OCI-LY7 (cell line): Measurements from ENCODE around the gene ACADSB. TPM values are rescaled to one million over a fixed set of nuclear protein-coding genes. Genes with fewer than 3 reads are reported as not detected.

Experiments used
- BruUV-seq: library from RNA; stranded (reverse); fragments of 400-500 nt; replicated peaks from 2 replicates; lab custom pipeline; 2021; lab: Mats Ljungman, UMichigan
- CTCF ChIA-PET: fragments of 300-600 bp; sonication (Branson Sonifier 250); formaldehyde crosslinking; loops from one replicate; lab custom pipeline; 2022; ENCODE audit warnings: antibody characterized with exemption; ENCODE audit not compliant: unreplicated experiment; lab: Charles Lee
- POLR2A ChIA-PET: fragments of 300-600 bp; sonication (Branson Sonifier 250); formaldehyde crosslinking; loops from one replicate; lab custom pipeline; 2022; ENCODE audit warnings: antibody characterized with exemption; lab: Charles Lee
- DNase-seq: peaks from one replicate; pipeline ENCODE4 v3.0.0-alpha.2; 2015; ENCODE audit warnings: low spot score
- H2AFZ ChIP-seq: fragments of 200-600 bp; sonication (generic), shearing (Covaris generic); 2 replicates; pipeline ENCODE4 v1.6.1; 2014; ENCODE audit warnings: mild to moderate bottlenecking, antibody characterized with exemption, low read length, moderate library complexity
- H3K27ac ChIP-seq: fragments of 200-600 bp; sonication (generic); 2 replicates; pipeline ENCODE4 v1.5.1; 2014; ENCODE audit warnings: mixed run types, low read depth, mild to moderate bottlenecking, moderate library complexity, low read length, inconsistent platforms; ENCODE audit not compliant: poor library complexity, severe bottlenecking
- H3K36me3 ChIP-seq: fragments of 200-600 bp; sonication (generic); 2 replicates; pipeline ENCODE4 v1.6.1; 2014; ENCODE audit warnings: mild to moderate bottlenecking, antibody characterized with exemption, low read length, moderate library complexity, mixed read lengths; ENCODE audit not compliant: insufficient read depth
- H3K4me1 ChIP-seq: fragments of 200-600 bp; sonication (generic); 2 replicates; pipeline ENCODE4 v1.5.1; 2014; ENCODE audit warnings: mild to moderate bottlenecking, low read length; ENCODE audit not compliant: insufficient read depth, poor library complexity, severe bottlenecking
- H3K4me2 ChIP-seq: fragments of 200-600 bp; sonication (generic); 2 replicates; pipeline ENCODE4 v1.6.1; 2014; ENCODE audit warnings: mild to moderate bottlenecking, low read length
- H3K4me3 ChIP-seq: fragments of 200-600 bp; sonication (generic); 2 replicates; pipeline ENCODE4 v1.5.1; 2014; ENCODE audit warnings: mild to moderate bottlenecking, low read depth, low read length; ENCODE audit not compliant: poor library complexity, severe bottlenecking
- H3K79me2 ChIP-seq: fragments of 200-600 bp; sonication (generic); 2 replicates; pipeline ENCODE4 v1.6.1; 2016; ENCODE audit warnings: low read depth, mild to moderate bottlenecking, low read length, moderate library complexity, mixed read lengths; ENCODE audit not compliant: insufficient read depth
- H3K9me2 ChIP-seq: fragments of 200-600 bp; sonication (generic); 2 replicates; pipeline ENCODE4 v1.6.1; 2016; ENCODE audit warnings: mild to moderate bottlenecking, low read length, mixed read lengths; ENCODE audit not compliant: insufficient read depth
- H3K9me3 ChIP-seq: fragments of 200-600 bp; sonication (generic); 2 replicates; pipeline ENCODE4 v1.6.1; 2014; ENCODE audit warnings: mild to moderate bottlenecking, mixed run types, low read length, mixed read lengths
- H4K20me1 ChIP-seq: fragments of 200-600 bp; sonication (generic); 2 replicates; pipeline ENCODE4 v1.6.1; 2014; ENCODE audit warnings: mild to moderate bottlenecking, antibody characterized with exemption, low read length, moderate library complexity, mixed read lengths; ENCODE audit not compliant: insufficient read depth
- EZH2phosphoT487 ChIP-seq: fragments of 200-600 bp; sonication (generic); IDR thresholded peaks from 2 replicates; pipeline ENCODE4 v1.6.1; 2018; ENCODE audit warnings: low read depth, borderline replicate concordance, mild to moderate bottlenecking, mixed run types, antibody characterized with exemption, low read length, moderate library complexity, mixed read lengths
- intact Hi-C: fragments of 100-400 bp; cut with micrococcal nuclease; formaldehyde crosslinking; loops from one replicate; pipeline ENCODE4 v1.10.0; 2022; ENCODE audit not compliant: unreplicated experiment
- total RNA-seq, 2 experiments: library from RNA; depleted of rRNA in 1 of 2; stranded (reverse); fragments of >200 nt in 1 of 2; shearing (Covaris generic) in 1 of 2; gene quantifications; 2 replicates each; pipeline ENCODE4 v1.2.3, GENCODE V29; 2014 to 2022
- TF ChIP-seq, protein P1 (sequence below): fragments of 200-600 bp; sonication (generic); conservative IDR thresholded peaks from 2 replicates; pipeline ENCODE4 v1.5.1; 2014; ENCODE audit warnings: mild to moderate bottlenecking, antibody characterized with exemption, low read length, moderate library complexity, mixed read lengths

ACADSB gene
- total RNA-seq, 2 experiments from 2014 or later = 3.7 to 14.7 TPM

DNA sequence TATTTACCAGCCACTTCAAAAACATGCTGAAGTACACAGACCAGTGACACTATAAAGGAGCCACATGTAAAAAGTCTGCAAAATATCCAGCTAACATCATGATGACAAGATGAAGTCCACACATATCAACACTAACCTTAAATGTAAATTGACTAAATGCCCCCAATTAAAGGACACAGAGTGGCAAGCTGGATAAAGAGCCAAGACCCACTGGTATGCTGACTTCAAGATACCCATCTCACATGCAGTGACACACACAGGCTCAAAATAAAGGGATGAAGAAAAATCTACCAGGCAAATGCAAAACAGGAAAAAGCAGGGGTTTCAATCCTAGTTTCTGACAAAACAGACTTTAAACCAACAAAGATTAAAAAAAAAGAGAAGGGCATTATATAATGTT is 41.9 kb upstream of the ACADSB start:
- Histone ChIP-seq H4K20me1 (no peaks in the 10 kb centered on the region), H3K4me2 (no peak overlapping the region), H3K4me1 (no peaks in the 10 kb centered on the region), H3K9me2 (no peaks in the 10 kb centered on the region), H3K9me3 (no peaks in the 10 kb centered on the region), H3K4me3 (no peak overlapping the region), H3K36me3 (no peaks in the 10 kb centered on the region), H3K79me2 (no peaks in the 10 kb centered on the region), H2AFZ (no peak overlapping the region), H3K27ac (no peak overlapping the region)
- BruUV-seq = no TSS peak
- intact Hi-C loops = no loop called here
- ChIA-PET CTCF (no interaction called here), POLR2A (no interaction called here)
- TF ChIP-seq, protein P1, sequence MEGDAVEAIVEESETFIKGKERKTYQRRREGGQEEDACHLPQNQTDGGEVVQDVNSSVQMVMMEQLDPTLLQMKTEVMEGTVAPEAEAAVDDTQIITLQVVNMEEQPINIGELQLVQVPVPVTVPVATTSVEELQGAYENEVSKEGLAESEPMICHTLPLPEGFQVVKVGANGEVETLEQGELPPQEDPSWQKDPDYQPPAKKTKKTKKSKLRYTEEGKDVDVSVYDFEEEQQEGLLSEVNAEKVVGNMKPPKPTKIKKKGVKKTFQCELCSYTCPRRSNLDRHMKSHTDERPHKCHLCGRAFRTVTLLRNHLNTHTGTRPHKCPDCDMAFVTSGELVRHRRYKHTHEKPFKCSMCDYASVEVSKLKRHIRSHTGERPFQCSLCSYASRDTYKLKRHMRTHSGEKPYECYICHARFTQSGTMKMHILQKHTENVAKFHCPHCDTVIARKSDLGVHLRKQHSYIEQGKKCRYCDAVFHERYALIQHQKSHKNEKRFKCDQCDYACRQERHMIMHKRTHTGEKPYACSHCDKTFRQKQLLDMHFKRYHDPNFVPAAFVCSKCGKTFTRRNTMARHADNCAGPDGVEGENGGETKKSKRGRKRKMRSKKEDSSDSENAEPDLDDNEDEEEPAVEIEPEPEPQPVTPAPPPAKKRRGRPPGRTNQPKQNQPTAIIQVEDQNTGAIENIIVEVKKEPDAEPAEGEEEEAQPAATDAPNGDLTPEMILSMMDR = no peak
- TF ChIP-seq EZH2phosphoT487 = no peak
- DNase-seq = no peak

GRCh38 chr10:122968698-122969097 is 40.1 kb upstream of the ACADSB start:
- H3K9me3 ChIP-seq = no peaks in the 10 kb centered on the region
- no peak overlapping the region for H3K4me2 ChIP-seq
- BruUV-seq = no TSS peak
- no peaks in the 10 kb centered on the region for H3K9me2 ChIP-seq
- intact Hi-C loops = no loop called here
- H3K36me3 ChIP-seq = no peaks in the 10 kb centered on the region
- no peaks in the 10 kb centered on the region for H4K20me1 ChIP-seq
- no peaks in the 10 kb centered on the region for H3K4me1 ChIP-seq
- ChIA-PET CTCF (no interaction called here), POLR2A (no interaction called here)
- H3K4me3 ChIP-seq = no peak overlapping the region
- no peak overlapping the region for H3K27ac ChIP-seq
- no peaks in the 10 kb centered on the region for H3K79me2 ChIP-seq
- no peak for DNase-seq
- H2AFZ ChIP-seq = no peak overlapping the region
- no peak for TF ChIP-seq EZH2phosphoT487
- TF ChIP-seq, protein P1 = no peak

DNA sequence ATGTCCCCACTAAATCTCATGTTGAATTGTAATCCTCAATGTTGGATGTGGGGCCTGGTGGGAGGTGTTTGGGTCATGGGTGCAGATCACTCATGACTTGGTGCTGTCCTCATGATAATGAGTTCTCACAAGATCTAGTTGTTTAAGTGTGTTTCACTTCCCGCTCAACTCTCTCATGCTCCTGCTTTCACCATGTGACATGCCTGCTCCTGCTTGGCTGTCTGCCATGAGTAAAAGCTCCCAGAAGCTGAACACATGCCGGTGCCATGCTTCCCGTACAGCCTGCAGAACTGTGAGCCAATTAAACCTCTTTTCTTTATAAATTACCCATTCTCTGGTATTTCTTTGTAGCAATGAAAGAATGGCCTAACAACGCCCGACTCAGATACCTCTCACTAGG is 34.8 kb upstream of the ACADSB start:
- no peak for TF ChIP-seq EZH2phosphoT487
- TF ChIP-seq, protein P1 = no peak
- POLR2A ChIA-PET = no interaction called here
- Histone ChIP-seq H3K79me2 (no peaks in the 10 kb centered on the region), H3K9me3 (no peaks in the 10 kb centered on the region), H3K27ac (no peak overlapping the region), H4K20me1 (no peaks in the 10 kb centered on the region), H3K4me3 (no peak overlapping the region), H3K4me1 (peaks cover 5% of the 10 kb centered on the region), H3K9me2 (no peaks in the 10 kb centered on the region), H3K36me3 (no peaks in the 10 kb centered on the region), H2AFZ (no peak overlapping the region), H3K4me2 (no peak overlapping the region)
- DNase-seq = no peak
- CTCF ChIA-PET = no interaction called here
- no TSS peak for BruUV-seq
- intact Hi-C loops = no loop called here
